K562 (cell line): ENCODE results near the gene TBRG1. TPM values are rescaled to one million over a fixed set of nuclear protein-coding genes. Genes with fewer than 3 reads are reported as not detected.

Experiments
- CHD7 ChIP-seq: fragments of 200-600 bp; sonication (generic); IDR thresholded peaks from one replicate; pipeline ENCODE4 v1.6.1; 2012; ENCODE audit warnings: mild to moderate bottlenecking, low read depth, low read length, inconsistent platforms
- ELK3 ChIP-seq: fragments of 450-650 bp; formaldehyde crosslinking; IDR thresholded peaks from 2 replicates; pipeline ENCODE4 v1.4.0; 2020; ENCODE audit warnings: mild to moderate bottlenecking
- GATAD2A ChIP-seq: fragments of 450-650 bp; IDR thresholded peaks from 2 replicates; pipeline ENCODE4 v1.6.1; 2017
- GTF2B ChIP-seq: IDR thresholded peaks from 2 replicates; pipeline ENCODE4 v1.6.1; 2011; ENCODE audit not compliant: insufficient read length; ENCODE audit errors: extremely low read depth
- L3MBTL2 ChIP-seq: fragments of 450-650 bp; IDR thresholded peaks from 2 replicates; pipeline ENCODE4 v1.6.1; 2016; ENCODE audit warnings: mild to moderate bottlenecking, moderate library complexity
- MAFK ChIP-seq: IDR thresholded peaks from 2 replicates; pipeline ENCODE4 v1.6.1; 2011; ENCODE audit warnings: low read length, improper control_type of control experiment
- NCOA2 ChIP-seq, 2 experiments: fragments of 450-650 bp; IDR thresholded peaks; 2 replicates each; pipeline ENCODE4 v1.6.1; 2018; ENCODE audit warnings: mild to moderate bottlenecking in 2 of 2, moderate library complexity in 1 of 2; ENCODE audit not compliant: partially characterized antibody in 2 of 2
- NFE2 ChIP-seq: IDR thresholded peaks from 2 replicates; pipeline ENCODE4 v1.6.1; 2014; ENCODE audit warnings: antibody characterized with exemption, low read depth
- NR3C1 ChIP-seq: sonication (generic); formaldehyde crosslinking; IDR thresholded peaks from 2 replicates; pipeline ENCODE4 v1.8.1; 2022; ENCODE audit warnings: missing genetic modification reagents
- POLR2AphosphoS5 ChIP-seq: IDR thresholded peaks from 2 replicates; pipeline ENCODE4 v1.6.1; 2011; ENCODE audit warnings: mild to moderate bottlenecking, low read depth, low read length, moderate library complexity; ENCODE audit not compliant: control insufficient read depth, insufficient read depth
- PYGO2 ChIP-seq: fragments of 450-650 bp; IDR thresholded peaks from 2 replicates; pipeline ENCODE4 v1.6.1; 2016; ENCODE audit warnings: mild to moderate bottlenecking, missing genetic modification characterization, moderate library complexity, missing compliant biosample characterization
- SOX6 ChIP-seq: fragments of 450-650 bp; IDR thresholded peaks from 2 replicates; pipeline ENCODE4 v1.6.1; 2014; ENCODE audit warnings: mild to moderate bottlenecking
- ZNF316 ChIP-seq: fragments of 450-650 bp; IDR thresholded peaks from 2 replicates; pipeline ENCODE4 v1.6.1; 2016
- ZNF384 ChIP-seq: IDR thresholded peaks from 2 replicates; pipeline ENCODE4 v1.6.1; 2012; ENCODE audit warnings: low read depth, low read length, improper control_type of control experiment
- ZNF57 ChIP-seq: fragments of 450-650 bp; formaldehyde crosslinking; IDR thresholded peaks from 2 replicates; pipeline ENCODE4 v1.4.0; 2020; ENCODE audit warnings: mild to moderate bottlenecking, moderate library complexity
- polyA plus RNA-seq, 8 experiments: library from polyadenylated mRNA; depleted of rRNA in 4 of 8; stranded (reverse) in 5 of 8; unstranded in 3 of 8; fragments of >200 nt; fragmentation: Nextera tagmentation in 2 of 8; fragmentation: Illumina TruSeq in 1 of 8; extraction: Ambion mirVana in 2 of 8; extraction: Trizol in 1 of 8; gene quantifications; 2 replicates each; pipeline versions ENCODE4 v1.2.1 to v1.2.3, GENCODE V29; 2011 to 2014; ENCODE audit warnings: inconsistent platforms in 1 of 8, missing spikeins in 1 of 8
- total RNA-seq, 7 experiments: library from RNA; depleted of rRNA in 6 of 7; stranded (reverse); fragments of >200 nt in 6 of 7; fragmentation: Illumina TruSeq in 2 of 7; extraction: Trizol in 2 of 7; gene quantifications; 2 replicates each; pipeline versions ENCODE4 v1.2.1 to v1.2.3, GENCODE V29; 2011 to 2021; ENCODE audit warnings: low replicate concordance in 1 of 7
- TF ChIP-seq, protein P1 (sequence below): sonication (generic); formaldehyde crosslinking; IDR thresholded peaks from 2 replicates; pipeline ENCODE4 v1.8.0; 2022; ENCODE audit warnings: mild to moderate bottlenecking, missing genetic modification reagents

The TBRG1 gene
- total and polyA plus RNA-seq, 9 of the 15 experiments (the other 6 are each of a cell fraction or from before 2014, with no cell fraction given) = 8.7 to 30.0 (median 20.2) TPM

GRCh38 chr11:124667601-124668000, 44.9 kb downstream of the TBRG1 start (continued):
- TF ChIP-seq ZNF57 (CRISPR knock-in tag) (no peak), POLR2AphosphoS5 (peak; percentile 93), NR3C1 (no peak), GTF2B (no peak), GATAD2A (no peak), NCOA2 (IDR thresholded peaks at IDR 0.05; ENCODE audit: partially characterized antibody in 2 of 2) (no peak), NFE2 (no peak; the same call in 1 of the 2 replicates), ELK3 (CRISPR knock-in tag) (no peak), PYGO2 (tag) (no peak), ZNF384 (no peak), ZNF316 (no peak), SOX6 (peak; percentile 87), CHD7 (no peak), L3MBTL2 (peak; percentile 17; the same call in 1 of the 2 replicates), MAFK (no peak)
- TF ChIP-seq, protein P1, sequence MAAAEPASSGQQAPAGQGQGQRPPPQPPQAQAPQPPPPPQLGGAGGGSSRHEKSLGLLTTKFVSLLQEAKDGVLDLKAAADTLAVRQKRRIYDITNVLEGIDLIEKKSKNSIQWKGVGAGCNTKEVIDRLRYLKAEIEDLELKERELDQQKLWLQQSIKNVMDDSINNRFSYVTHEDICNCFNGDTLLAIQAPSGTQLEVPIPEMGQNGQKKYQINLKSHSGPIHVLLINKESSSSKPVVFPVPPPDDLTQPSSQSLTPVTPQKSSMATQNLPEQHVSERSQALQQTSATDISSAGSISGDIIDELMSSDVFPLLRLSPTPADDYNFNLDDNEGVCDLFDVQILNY (CRISPR knock-in tag) = no peak
